Small intestine (tissue), 7 donors: ENCODE results near the gene LYSET. TPM values are rescaled to one million over a fixed set of nuclear protein-coding genes. Genes with fewer than 3 reads are reported as not detected.
"Not testable (repeated sequence)": the region's sequence is repeated elsewhere in the genome, so short reads cannot be mapped to it uniquely, and the experiment has no call there.

Source experiments
- DNase-seq, 2 donors: peaks; one replicate each; pipeline versions ENCODE4 v3.0.0 to v3.0.0-alpha.2; 2013
- FAIRE-seq: peaks from 2 replicates; lab custom pipeline; 2012; peaks lifted over from hg19 to GRCh38; lab: Jason Lieb, UNC
- H3K27ac ChIP-seq, 3 donors: one replicate each; pipeline ENCODE4 v1.5.1; 2013; ENCODE audit warnings: low read length in 2 of 3, mild to moderate bottlenecking in 2 of 3, control low read depth in 1 of 3, inconsistent platforms in 1 of 3, low read depth in 1 of 3, moderate library complexity in 1 of 3
- H3K27me3 ChIP-seq, 3 donors: one replicate each; pipeline ENCODE4 v1.6.1; 2013; ENCODE audit warnings: low read length in 3 of 3, inconsistent platforms in 1 of 3; ENCODE audit not compliant: control insufficient read depth in 3 of 3, insufficient read depth in 3 of 3
- H3K36me3 ChIP-seq, 3 donors: one replicate each; pipeline ENCODE4 v1.6.1; 2013; ENCODE audit warnings: low read length in 3 of 3, inconsistent platforms in 1 of 3, low read depth in 1 of 3, mild to moderate bottlenecking in 1 of 3, moderate library complexity in 1 of 3; ENCODE audit not compliant: control insufficient read depth in 3 of 3, insufficient read depth in 2 of 3
- H3K4me1 ChIP-seq, 3 donors: one replicate each; pipeline ENCODE4 v1.6.1; 2013; ENCODE audit warnings: low read length in 2 of 3, inconsistent platforms in 1 of 3, low read depth in 1 of 3, mild to moderate bottlenecking in 1 of 3, moderate library complexity in 1 of 3; ENCODE audit not compliant: control insufficient read depth in 3 of 3, insufficient read depth in 2 of 3
- H3K4me3 ChIP-seq, 3 donors: one replicate each; pipeline ENCODE4 v1.5.1; 2013; ENCODE audit warnings: low read length in 3 of 3, control low read depth in 1 of 3, inconsistent platforms in 1 of 3, low read depth in 1 of 3, mild to moderate bottlenecking in 1 of 3, moderate library complexity in 1 of 3
- H3K9me3 ChIP-seq, 2 donors: one replicate each; pipeline ENCODE4 v1.6.1; 2013; ENCODE audit warnings: low read depth in 1 of 2, low read length in 1 of 2; ENCODE audit not compliant: control insufficient read depth in 2 of 2, insufficient read depth in 1 of 2
- WGBS, 3 donors: extraction: QIAGEN DNeasy Blood & Tissue Kit; methylation state at CpG; one replicate each; pipeline ENCODE4 v1.1.7; 2013; 5-methylcytosine and 5-hydroxymethylcytosine counted together
- polyA plus RNA-seq, 4 donors: library from polyadenylated mRNA; stranded (reverse) in 3 of 4; unstranded in 1 of 4; fragments of 200-250 nt in 3 of 4; fragments of 120-200 nt in 1 of 4; gene quantifications; one replicate each; pipeline versions ENCODE4 v1.2.1 to v1.2.3, GENCODE V29; 2013
- donor health status: healthy with polysubstance abuse.
- donor health status: control.
- donor health status: control.
- donor health status: Bipolar disorder and iron deficiency.
- donor health status: healthy.

Gene LYSET
- polyA plus RNA-seq, 4 donors = 26.2 to 50.4 (median 27.8) TPM

- H3K27me3 ChIP-seq = no peaks in the 10 kb centered on the region
- H3K4me3 ChIP-seq = no peak overlapping the region
- DNase-seq = no peak
- no peak overlapping the region for H3K27ac ChIP-seq
- no peaks in the 10 kb centered on the region for H3K4me1 ChIP-seq
- peaks cover 9 to 45% (median 23%) of the 10 kb centered on the region in 3 donors for H3K36me3 ChIP-seq
- H3K9me3 ChIP-seq = no peaks in the 10 kb centered on the region
- FAIRE-seq = no peak
- 97 to 98% (median 97%) methylated on average over 27 of the region's 27 CpGs for WGBS, 3 donors
These were observed 38.4 kb downstream of the LYSET start for GRCh38 chr14:93223565-93223964.

- Histone ChIP-seq H3K27me3 (peaks cover 0 to 7% (median 0%) of the 10 kb centered on the region in 3 donors), H3K27ac (no peak overlapping the region), H3K4me3 (no peak overlapping the region), H3K36me3 (peaks cover 7 to 20% (median 19%) of the 10 kb centered on the region in 3 donors), H3K9me3 (no peaks in the 10 kb centered on the region), H3K4me1 (peaks cover 0 to 2% (median 0%) of the 10 kb centered on the region in 3 donors)
- WGBS, 3 donors = 91 to 97% (median 97%) methylated on average over 8 of the region's 8 CpGs
- DNase-seq = no peak
- no peak for FAIRE-seq
These were observed 43.4 kb downstream of the LYSET start for GRCh38 chr14:93228550-93228949.

- H3K36me3 ChIP-seq = peaks cover 6 to 18% (median 11%) of the 10 kb centered on the region in 3 donors
- peaks cover 0 to 7% (median 0%) of the 10 kb centered on the region in 3 donors for H3K27me3 ChIP-seq
- H3K4me1 ChIP-seq = peaks cover 0 to 2% (median 0%) of the 10 kb centered on the region in 3 donors
- no peak overlapping the region for H3K27ac ChIP-seq
- H3K9me3 ChIP-seq = no peaks in the 10 kb centered on the region
- no peak for FAIRE-seq
- no peak for DNase-seq
- no peak overlapping the region for H3K4me3 ChIP-seq
- whole genome bisulfite sequencing, 3 donors = 88 to 93% (median 92%) methylated on average over 14 to 16 of the region's 16 CpGs
These were observed 45.4 kb downstream of the LYSET start for GRCh38 chr14:93230539-93230938.

- H3K27ac ChIP-seq = no peak overlapping the region
- H3K4me3 ChIP-seq = peak overlapping the region in 2 of 3 donors; percentile 20 to 41
- H3K4me1 ChIP-seq = peaks cover 0 to 2% (median 0%) of the 10 kb centered on the region in 3 donors
- H3K27me3 ChIP-seq = peaks cover 0 to 7% (median 0%) of the 10 kb centered on the region in 3 donors
- FAIRE-seq (no peak), DNase-seq (peak in 1 of 2 donors; percentile 24)
- no peaks in the 10 kb centered on the region for H3K9me3 ChIP-seq
- peaks cover 6 to 18% (median 11%) of the 10 kb centered on the region in 3 donors for H3K36me3 ChIP-seq
- 22 to 44% (median 32%) methylated on average over 39 of the region's 39 CpGs for WGBS, 3 donors
These were observed 46.2 kb downstream of the LYSET start for GRCh38 chr14:93231129-93231979.

GRCh38 chr14:93232159-93232558, 47.0 kb downstream of the LYSET start:
- no peak for DNase-seq
- WGBS, 3 donors = 65 to 68% (median 68%) methylated on average over 16 to 17 of the region's 17 CpGs
- FAIRE-seq = no peak
- Histone ChIP-seq H3K4me1 (peaks cover 0 to 2% (median 0%) of the 10 kb centered on the region in 3 donors), H3K36me3 (peaks cover 2 to 15% (median 7%) of the 10 kb centered on the region in 3 donors), H3K27me3 (peaks cover 0 to 7% (median 0%) of the 10 kb centered on the region in 3 donors), H3K27ac (no peak overlapping the region), H3K4me3 (no peak overlapping the region), H3K9me3 (no peaks in the 10 kb centered on the region)

GRCh38 chr14:93233078-93233477, 48.0 kb downstream of the LYSET start:
- not testable (repeated sequence) for H3K36me3 ChIP-seq, H3K4me3 ChIP-seq, H3K27me3 ChIP-seq, DNase-seq, H3K27ac ChIP-seq, FAIRE-seq, H3K9me3 ChIP-seq, H3K4me1 ChIP-seq
- 87 to 88% (median 88%) methylated on average over 5 of the region's 5 CpGs for WGBS, 3 donors

GRCh38 chr14:93234798-93235197, 49.7 kb downstream of the LYSET start:
- peaks cover 0 to 7% (median 0%) of the 10 kb centered on the region in 3 donors for H3K27me3 ChIP-seq
- no peaks in the 10 kb centered on the region for H3K9me3 ChIP-seq
- peaks cover 0 to 2% (median 0%) of the 10 kb centered on the region in 3 donors for H3K4me1 ChIP-seq
- 50 to 53% (median 53%) methylated on average over 10 of the region's 10 CpGs for WGBS, 3 donors
- no peak overlapping the region for H3K27ac ChIP-seq
- H3K4me3 ChIP-seq = no peak overlapping the region
- FAIRE-seq (no peak), DNase-seq (no peak)
- H3K36me3 ChIP-seq = peaks cover 0 to 5% (median under 1%) of the 10 kb centered on the region in 3 donors
